RCC 7860 (cell line): ENCODE measurements around the gene NUDT4B.
A peak's percentile ranks its signal among the peaks of the same experiment; 100 is the strongest.
"Not testable (repeated sequence)": the region's sequence is repeated elsewhere in the genome, so short reads cannot be mapped to it uniquely, and the experiment has no call there.

Source experiments
- DNase-seq: peaks from one replicate; pipeline ENCODE4 v3.0.0-alpha.2; 2015; ENCODE audit warnings: low spot score
- FAIRE-seq: peaks from 2 replicates; lab custom pipeline; 2012; peaks lifted over from hg19 to GRCh38; lab: Jason Lieb, UNC

NUDT4B gene

DNA sequence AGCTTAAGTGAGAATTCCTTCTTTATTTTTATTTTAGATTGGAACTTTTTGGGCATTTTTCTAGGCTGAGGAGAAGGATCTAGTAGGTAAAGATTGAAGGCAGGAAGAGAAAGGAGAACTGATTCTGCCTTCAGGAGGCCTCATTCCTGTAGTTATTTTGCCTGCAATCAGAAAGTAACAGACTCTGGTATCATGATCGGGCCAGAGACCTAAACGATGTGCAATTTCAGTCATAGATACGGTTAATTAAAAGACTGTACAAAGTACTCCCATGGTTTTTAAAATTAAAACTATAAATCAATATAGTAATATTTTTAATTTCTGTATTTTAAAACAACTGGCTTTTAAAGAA lies 14.3 kb upstream of the NUDT4B start:
- not testable (repeated sequence) for FAIRE-seq, DNase-seq

DNA sequence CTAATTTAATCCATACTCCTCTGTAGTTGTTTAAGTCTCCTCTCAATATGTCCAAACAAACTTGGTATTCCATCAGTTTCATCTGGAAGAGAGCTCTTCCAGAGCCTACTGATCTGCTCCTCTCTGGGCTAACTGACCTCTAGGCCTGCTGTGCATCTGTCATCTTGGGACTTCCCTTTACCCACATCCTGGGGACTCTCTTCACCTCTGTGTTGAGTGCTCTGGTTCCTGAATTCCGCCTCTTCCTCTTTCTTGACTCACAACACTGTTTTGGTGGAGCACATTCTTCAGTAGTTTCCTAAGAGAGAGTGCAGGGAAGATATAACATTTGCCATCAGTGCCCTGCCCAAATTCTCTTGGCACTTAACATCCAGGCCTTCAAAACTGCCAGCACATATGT lies 13.0 kb upstream of the NUDT4B start:
- FAIRE-seq, DNase-seq: not testable (repeated sequence)

DNA sequence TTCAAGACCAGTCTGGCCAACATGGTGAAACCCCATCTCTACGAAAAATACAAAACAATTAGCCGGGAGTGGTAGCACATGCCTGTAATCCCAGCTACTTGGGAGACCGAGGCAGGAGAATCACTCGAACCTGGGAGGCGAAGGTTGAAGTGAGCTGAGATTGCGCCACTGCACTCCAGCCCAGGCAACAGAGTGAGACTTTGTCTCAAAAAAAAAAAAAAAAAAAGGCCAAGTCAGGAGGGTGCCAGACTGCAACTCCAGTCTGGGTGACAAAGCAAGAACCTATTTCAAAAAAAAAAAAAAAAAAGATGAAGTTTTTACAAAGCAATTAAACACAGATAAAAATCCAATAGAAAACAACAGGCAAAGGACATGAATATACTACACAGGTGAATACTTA lies 9.9 kb upstream of the NUDT4B start:
- not testable (repeated sequence) for FAIRE-seq, DNase-seq

DNA sequence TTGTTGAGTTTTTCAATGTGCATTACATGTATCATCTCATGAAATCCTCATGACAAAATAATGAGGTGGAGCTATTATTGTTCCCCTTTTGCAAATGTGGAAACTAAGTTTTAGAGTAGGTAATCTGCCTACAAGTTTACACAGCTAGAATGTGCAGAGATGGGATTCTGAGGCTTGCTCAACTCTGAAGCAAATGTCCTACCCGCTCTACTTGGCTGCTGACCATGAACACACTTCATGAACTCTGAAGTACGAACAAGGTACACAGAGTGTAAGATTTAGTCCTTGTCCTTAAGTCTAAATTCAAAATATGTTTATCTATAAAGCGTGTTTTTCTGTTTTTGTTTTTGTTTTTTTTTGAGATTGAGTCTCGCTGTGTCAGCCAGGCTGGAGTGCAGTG lies 5.4 kb upstream of the NUDT4B start:
- not testable (repeated sequence) for FAIRE-seq, DNase-seq

DNA sequence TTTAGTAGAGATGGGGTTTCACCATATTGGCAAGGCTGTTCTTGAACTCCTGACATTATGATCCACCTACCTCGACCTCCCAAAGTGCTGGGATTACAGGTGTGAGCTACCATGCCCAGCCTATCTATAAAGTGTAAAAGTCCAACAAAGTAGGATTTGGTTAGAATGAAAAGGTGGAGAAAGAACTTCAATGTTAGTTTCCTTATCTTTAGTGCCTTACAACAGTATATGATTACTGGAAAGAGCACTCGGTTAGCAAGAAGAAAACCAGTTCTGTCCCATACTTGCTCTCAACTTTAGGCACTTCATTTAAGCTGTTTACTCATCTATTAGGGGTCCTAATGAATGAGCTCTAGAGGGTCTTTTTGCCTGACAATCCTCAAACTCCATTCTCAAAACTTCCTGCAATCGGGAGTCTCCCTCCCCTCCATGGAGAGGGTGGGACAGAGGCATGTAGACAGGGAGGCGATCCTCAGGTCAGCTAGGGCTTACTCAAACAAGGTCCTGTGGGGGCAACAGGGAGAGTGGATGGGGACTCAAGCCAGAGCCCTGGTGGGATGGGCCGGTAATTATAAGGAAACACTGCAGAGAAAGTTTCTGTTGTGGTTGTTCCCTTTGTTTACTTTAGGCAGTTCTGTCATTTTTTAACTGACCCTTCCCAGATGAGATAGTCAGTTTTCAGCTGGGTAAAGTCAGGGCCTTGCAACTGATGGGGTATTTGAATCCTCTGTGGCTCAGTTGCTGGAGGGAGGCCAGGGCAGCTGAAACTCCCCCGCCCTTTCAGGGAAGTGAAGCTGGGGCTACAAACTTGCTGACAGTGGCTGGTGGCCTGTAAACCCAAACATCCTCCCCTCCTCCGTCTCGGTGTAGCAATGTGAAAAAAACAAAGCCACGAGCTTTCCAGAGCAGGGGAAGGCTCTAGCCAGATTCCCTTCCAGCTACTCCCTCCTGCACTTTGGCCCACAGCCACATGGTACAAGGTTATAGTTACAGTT lies 4.6 kb upstream of the NUDT4B start:
- FAIRE-seq, DNase-seq: not testable (repeated sequence)

DNA sequence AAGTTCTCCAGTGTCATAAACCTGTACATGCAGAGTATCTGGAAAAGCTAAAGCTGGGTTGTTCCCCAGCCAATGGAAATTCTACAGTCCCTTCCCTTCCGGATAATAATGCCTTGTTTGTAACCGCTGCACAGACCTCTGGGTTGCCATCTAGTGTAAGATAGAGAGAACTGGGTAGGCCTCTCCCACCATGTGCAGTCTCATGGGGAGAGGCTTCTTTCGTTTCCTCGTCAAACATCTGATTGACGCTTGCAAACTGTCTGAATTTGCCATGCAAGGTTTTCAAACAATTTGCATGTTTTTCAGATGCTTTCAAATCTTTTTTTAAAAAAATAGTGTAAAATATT lies 734 bp downstream of the NUDT4B start:
- FAIRE-seq: peak; percentile 76
- DNase-seq: not testable (repeated sequence)

DNA sequence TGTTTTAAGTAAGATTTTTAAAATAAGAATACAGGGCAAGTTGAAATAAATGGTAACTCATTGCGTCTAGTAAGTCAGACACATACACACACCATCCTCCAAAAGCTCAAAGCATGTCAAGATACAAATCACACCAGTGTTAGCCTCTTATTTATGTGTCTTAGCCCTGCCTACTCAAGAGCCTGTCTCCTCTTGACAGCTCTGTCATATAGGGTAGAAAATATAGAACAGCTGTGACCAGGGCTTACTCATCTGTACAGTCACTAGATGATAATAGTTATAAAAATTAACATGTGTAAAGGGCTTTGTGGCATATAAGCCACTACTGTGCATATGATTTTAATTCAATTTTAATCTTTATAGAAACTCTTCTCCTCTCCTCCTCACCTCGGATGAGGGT lies 7.7 kb downstream of the NUDT4B start:
- not testable (repeated sequence) for FAIRE-seq, DNase-seq

DNA sequence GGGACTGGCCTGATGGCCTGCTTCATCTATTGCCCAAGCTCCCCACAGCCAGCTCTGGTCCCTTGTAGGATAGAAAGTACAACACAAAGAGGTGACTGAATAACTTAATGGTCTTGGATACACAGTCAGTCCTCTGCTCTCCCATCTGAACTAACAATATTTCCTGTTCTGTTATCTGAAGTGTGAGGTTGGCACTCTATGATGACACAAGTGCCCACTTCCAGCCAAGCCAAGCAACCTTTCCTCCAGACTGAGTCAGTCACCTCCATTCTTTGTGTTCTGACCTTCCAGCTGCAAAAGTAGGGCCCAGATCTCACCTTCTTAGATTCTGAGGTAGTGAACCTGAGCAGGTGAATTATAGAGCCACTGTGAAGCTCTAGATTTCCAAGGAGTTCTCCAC lies 8.9 kb downstream of the NUDT4B start:
- DNase-seq: not testable (repeated sequence)
- peak; percentile 16 for FAIRE-seq

DNA sequence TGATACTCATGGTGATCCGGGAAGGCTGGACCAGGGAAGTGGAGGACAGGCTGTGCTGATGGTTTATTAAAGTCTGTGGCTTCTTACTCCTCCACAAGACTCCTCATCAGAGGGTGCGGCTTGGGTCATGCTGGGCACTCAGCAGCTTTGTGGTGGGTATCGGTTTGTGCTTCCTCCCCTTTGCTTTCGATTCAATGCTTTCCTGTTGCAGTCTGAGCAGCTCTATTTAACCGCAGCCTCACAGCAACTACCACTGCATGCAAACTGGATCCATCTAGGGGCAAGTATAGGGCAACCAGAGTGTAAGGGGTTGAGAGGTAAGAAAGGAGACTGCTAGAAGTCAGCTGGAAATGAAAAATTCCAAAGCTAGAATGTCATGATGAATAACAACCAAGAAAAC lies 9.8 kb downstream of the NUDT4B start:
- peak; percentile 96 for FAIRE-seq
- DNase-seq: not testable (repeated sequence)

DNA sequence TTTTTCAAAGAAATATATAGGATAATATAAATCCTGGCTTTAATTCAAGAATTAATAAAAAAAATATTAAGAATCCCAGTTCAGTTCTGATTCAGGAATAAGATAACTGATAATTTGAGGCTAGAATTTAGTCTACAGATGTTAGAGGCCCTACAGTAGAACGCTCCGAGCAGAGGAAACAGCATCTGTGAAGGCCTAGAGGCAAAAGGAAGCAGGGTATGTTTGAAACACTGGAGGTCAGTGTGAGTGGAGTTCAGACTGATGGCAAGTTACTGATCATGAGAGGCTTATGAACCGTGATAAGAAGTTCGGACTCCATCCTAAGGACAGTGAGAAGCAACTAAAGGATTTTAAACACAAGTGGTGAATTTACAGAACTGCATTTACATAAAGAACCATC lies 10.4 kb downstream of the NUDT4B start:
- not testable (repeated sequence) for DNase-seq, FAIRE-seq

DNA sequence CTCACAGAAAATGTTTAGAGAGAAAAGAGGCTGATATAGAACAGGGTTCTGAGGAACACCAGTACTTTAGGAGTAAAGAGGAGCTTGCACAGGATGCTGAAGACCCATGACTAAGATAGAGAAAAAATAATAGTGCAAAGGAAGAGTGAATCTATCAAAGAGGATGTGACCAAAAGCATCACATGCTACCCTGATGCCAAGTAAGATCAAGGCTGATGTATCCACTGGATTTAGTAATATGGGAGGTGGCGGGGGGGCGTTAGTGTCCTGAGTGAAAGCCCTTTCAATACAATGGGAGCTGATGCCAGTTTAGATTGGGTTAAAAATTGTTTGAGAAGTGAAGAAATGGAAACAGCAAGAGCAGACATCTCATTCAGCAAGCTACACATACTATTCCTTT lies 11.2 kb downstream of the NUDT4B start:
- FAIRE-seq, DNase-seq: not testable (repeated sequence)

DNA sequence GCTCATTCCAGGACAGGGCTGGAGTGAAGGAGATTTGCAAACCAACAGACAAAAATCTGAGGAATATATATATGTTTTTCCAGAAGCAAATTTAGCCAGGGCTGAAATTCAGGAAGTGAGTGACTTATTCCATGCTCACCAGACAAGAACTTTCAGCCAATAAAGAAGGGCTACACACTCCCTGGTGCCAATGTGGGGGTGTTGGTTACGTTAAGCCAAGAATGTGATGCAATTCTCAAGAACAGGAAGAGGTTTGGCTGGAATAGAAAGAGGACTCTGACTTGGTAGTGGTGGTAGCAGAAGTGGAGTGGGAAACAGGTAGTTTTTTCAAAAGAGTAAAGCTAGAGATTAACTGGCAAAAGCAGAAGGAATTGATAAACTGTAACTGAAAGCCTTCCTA lies 11.6 kb downstream of the NUDT4B start:
- not testable (repeated sequence) for FAIRE-seq, DNase-seq

DNA sequence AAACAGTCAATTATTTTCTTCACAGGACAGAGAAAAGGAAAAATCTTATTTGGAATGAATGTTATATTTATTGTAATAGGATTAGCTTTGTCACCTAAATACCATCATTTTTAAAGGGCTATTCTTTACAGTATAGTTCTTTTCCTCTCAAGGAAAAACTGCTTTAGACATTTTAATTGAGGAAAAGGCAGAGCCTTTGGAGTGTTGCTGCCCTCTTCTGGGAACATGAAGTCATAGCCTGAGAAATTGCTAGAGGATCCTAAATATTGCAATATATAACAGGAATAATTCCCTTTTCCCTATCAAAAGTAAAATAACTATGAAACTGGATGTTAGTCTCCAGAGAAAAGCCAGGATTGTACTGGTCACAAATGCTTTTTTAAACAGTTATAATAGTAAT lies 12.8 kb downstream of the NUDT4B start:
- FAIRE-seq: peak; percentile 89
- not testable (repeated sequence) for DNase-seq

DNA sequence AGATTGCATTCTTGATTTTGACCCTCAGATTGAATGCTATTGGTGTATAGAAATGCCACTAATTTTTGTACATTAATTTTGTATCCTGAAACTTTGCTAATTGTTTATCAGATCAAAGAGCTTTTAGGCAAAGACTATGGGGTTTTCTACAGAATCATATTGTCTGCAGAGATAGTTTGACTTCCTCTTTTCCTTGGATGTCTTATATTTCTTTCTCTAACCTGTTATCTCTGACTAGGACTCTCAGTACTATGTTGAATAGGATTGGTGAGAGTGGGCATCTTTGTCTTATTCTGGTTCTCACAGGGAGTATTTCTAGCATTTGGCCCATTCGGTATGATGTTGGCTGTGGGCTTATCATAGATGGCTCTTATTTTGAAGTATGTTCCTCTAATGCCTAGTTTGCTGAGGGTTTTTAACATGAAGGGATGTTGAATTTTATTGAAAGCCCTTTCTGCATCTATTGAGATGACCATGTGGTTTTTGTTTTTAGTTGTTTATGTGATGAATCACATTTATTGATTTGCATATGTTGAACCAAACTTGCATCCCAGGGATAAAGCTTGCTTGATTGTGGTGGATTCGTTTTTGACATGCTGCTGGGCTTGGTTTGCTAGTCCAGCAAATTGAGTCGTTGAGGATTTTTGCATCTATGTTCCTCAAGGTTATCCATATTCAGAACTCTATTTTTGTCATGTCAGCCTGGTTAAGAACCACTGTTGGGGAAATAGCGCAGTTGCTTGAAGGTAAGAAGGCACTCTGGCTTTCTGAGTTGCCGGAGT lies 16.9 kb downstream of the NUDT4B start:
- not testable (repeated sequence) for DNase-seq, FAIRE-seq

DNA sequence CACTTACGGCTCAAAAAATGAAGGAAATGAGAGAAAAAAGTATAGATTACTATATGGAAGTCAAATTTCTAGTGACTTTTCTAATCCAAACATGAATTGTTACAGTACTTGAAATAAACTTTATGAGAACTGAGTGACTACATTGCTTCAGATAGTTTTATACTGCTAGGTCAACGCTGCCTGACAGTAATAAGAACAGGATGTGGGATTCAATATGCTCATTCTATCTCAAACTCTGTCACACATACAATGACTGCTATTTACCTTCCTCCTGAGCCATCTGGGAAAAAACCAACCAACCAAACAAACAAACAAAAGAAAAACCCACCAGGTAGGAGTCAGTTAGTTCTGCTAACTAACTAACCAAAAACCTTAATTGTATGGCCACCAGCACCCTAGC lies 20.0 kb downstream of the NUDT4B start:
- FAIRE-seq, DNase-seq: not testable (repeated sequence)

DNA sequence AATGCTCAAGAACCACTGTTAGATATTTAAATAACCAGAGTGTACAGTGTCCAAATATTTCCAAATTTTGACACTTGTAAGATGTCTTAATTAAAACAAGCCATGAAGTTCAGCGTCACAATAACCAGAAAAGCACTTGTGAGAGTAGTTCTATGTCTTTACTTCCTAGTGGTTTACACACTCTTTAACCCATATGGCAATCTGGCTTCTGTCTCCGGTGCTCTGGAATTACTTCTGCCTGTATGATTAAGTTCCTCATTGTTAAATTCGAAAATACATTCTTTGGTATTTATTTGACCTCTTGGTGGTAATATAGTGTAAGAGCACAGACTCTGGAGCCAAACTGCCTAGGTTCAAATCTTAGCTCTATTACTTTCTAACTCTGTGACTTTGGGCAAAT lies 20.9 kb downstream of the NUDT4B start:
- DNase-seq, FAIRE-seq: not testable (repeated sequence)

DNA sequence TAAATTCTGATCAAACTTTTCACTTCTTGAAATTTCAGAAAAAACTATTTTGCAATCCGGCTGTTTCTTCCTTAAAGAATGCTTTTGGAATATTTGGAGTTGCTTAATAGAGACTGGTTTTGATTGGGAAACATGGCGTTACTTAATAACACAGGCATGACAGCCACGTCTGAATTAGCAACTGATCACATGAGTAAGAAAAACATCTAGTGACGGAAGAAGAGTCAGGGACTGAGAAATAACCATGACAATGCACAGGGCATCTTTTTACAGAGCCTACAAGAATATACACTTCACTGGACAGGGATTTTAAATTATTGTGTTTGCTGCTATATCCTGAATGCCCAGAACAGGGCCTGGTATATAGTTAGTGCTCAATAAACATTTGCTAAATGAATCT lies 25.1 kb downstream of the NUDT4B start:
- FAIRE-seq, DNase-seq: not testable (repeated sequence)

DNA sequence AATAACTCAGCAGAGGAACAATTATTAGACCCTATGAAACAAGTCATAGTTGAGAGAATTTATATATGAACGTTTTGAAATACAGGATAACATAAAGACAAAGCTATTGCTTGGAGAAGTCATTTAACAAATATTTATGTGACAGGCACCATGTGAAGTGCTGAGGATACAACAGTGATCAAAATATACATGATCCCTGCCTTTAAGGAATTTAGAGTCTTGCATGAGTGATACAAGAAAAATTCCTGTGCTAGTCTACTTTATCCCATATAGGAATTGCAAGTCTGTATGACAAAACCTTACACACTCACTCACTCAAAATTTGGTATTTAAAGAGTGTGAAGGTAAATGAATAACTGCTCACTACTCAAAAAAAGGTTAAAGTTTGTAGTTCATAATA lies 25.5 kb downstream of the NUDT4B start:
- FAIRE-seq, DNase-seq: not testable (repeated sequence)

DNA sequence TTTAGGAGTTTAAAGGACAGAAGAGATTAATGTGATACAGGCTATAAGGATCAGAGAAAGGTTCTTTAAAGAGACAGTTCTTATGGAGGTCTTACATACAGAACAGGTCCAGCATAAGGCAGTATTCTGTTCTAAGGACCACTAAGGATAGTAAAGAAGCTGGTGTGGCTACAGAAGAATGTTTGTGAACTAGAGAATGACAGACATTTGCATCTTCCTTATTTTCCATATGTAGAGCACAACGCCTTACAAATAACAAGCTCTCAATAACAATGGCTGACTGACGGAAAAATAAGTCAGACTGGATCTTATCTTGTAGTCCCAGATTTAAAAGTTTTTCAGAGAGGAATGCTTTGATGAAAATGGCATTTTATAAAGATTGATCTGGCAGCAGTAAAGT lies 26.7 kb downstream of the NUDT4B start:
- DNase-seq, FAIRE-seq: not testable (repeated sequence)

DNA sequence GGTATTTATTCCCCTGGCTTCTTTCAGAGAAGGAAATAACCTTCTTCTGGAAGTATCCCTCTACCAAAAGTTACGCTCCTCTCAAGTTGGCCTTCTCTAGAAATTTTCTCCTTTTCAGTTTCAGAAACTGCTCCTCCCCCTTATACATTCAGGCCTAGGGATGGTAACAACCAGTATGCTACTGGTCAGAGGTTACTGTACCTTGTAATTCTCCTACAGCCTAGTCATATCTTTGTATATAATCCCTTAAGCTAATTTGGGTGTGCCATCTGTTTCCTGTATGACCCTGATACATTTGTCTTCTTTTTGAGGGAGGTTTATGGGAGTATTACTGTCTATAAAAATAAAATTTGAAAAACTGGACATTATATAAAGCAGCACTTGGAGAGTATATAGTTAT lies 29.1 kb downstream of the NUDT4B start:
- not testable (repeated sequence) for DNase-seq, FAIRE-seq

DNA sequence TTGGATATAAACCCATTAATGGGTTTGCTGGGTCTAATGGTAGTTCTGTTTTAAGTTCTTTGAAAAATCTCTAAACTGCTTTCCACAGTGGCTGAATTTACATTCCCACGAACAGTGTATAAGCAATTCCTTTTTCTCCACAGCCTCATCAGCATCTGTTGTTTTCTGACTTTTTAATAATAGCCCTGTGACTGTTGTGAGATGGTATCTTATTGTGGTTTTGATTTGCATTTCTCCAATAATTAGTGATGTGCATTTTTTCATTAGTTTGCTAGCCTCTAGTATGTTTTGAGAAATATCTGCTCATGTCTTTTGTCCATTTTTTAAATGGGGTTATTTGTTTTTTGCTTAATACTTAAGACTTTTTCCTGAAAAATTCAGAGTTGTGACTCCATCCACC lies 31.8 kb downstream of the NUDT4B start:
- not testable (repeated sequence) for DNase-seq, FAIRE-seq
